H9 (cell line): ENCODE results near the gene CCDC81. TPM values are rescaled to one million over a fixed set of nuclear protein-coding genes. Genes with fewer than 3 reads are reported as not detected.
A peak's percentile ranks its signal among the peaks of the same experiment; 100 is the strongest.
"Not testable (repeated sequence)": the region's sequence is repeated elsewhere in the genome, so short reads cannot be mapped to it uniquely, and the experiment has no call there.

Experiments used
- DNase-seq: peaks from one replicate; pipeline ENCODE4 v3.0.0-alpha.2; 2017
- H2AFZ ChIP-seq: one replicate; pipeline ENCODE4 v1.6.1; 2013; ENCODE audit warnings: mild to moderate bottlenecking, low read length, control low read depth, moderate library complexity
- H2AK5ac ChIP-seq: 2 replicates; pipeline ENCODE4 v1.6.1; 2013; ENCODE audit warnings: low read length, control low read depth, mixed read lengths; ENCODE audit not compliant: insufficient read length
- H2BK120ac ChIP-seq: one replicate; pipeline ENCODE4 v1.6.1; 2013; ENCODE audit warnings: low read depth, mild to moderate bottlenecking, low read length, control low read depth, inconsistent platforms; ENCODE audit not compliant: poor library complexity, severe bottlenecking
- H2BK12ac ChIP-seq: 2 replicates; pipeline ENCODE4 v1.6.1; 2013; ENCODE audit warnings: low read length, control low read depth, mixed read lengths, low read depth; ENCODE audit not compliant: insufficient read length
- H2BK15ac ChIP-seq: 2 replicates; pipeline ENCODE4 v1.6.1; 2013; ENCODE audit warnings: low read depth, low read length, control low read depth
- H2BK20ac ChIP-seq: one replicate; pipeline ENCODE4 v1.6.1; 2013; ENCODE audit warnings: low read depth, mild to moderate bottlenecking, low read length, control low read depth, inconsistent platforms; ENCODE audit not compliant: poor library complexity, severe bottlenecking
- H2BK5ac ChIP-seq: 2 replicates; pipeline ENCODE4 v1.6.1; 2013; ENCODE audit warnings: low read length, control low read depth, mixed read lengths; ENCODE audit not compliant: insufficient read length
- H3K14ac ChIP-seq: 2 replicates; pipeline ENCODE4 v1.6.1; 2013; ENCODE audit warnings: low read length, control low read depth; ENCODE audit not compliant: insufficient read depth
- H3K18ac ChIP-seq: 2 replicates; pipeline ENCODE4 v1.6.1; 2013; ENCODE audit warnings: low read depth, mild to moderate bottlenecking, mixed read lengths, low read length, control low read depth; ENCODE audit not compliant: insufficient read length
- H3K23ac ChIP-seq: 2 replicates; pipeline ENCODE4 v1.6.1; 2013; ENCODE audit warnings: low read length, control low read depth, mixed read lengths, low read depth; ENCODE audit not compliant: insufficient read length
- H3K23me2 ChIP-seq: 2 replicates; pipeline ENCODE4 v1.6.1; 2013; ENCODE audit warnings: low read depth, mild to moderate bottlenecking, mixed read lengths, low read length, control low read depth; ENCODE audit not compliant: insufficient read length, poor library complexity, severe bottlenecking
- H3K27ac ChIP-seq: 2 replicates; pipeline ENCODE4 v1.5.1; 2013; ENCODE audit warnings: low read length, control low read depth, mixed read lengths, low read depth; ENCODE audit not compliant: insufficient read length
- H3K27me3 ChIP-seq: 2 replicates; pipeline ENCODE4 v1.6.1; 2013; ENCODE audit warnings: low read length, control low read depth, inconsistent platforms; ENCODE audit not compliant: insufficient read depth
- H3K4ac ChIP-seq: 2 replicates; pipeline ENCODE4 v1.6.1; 2013; ENCODE audit warnings: low read depth, mild to moderate bottlenecking, control low read depth, inconsistent platforms, low read length, moderate library complexity
- H3K4me1 ChIP-seq: 2 replicates; pipeline ENCODE4 v1.6.1; 2013; ENCODE audit warnings: low read length, control low read depth, inconsistent platforms; ENCODE audit not compliant: insufficient read depth
- H3K4me2 ChIP-seq: 2 replicates; pipeline ENCODE4 v1.6.1; 2013; ENCODE audit warnings: low read length, control low read depth, mixed read lengths; ENCODE audit not compliant: insufficient read length, insufficient read depth
- H3K56ac ChIP-seq: 2 replicates; pipeline ENCODE4 v1.6.1; 2013; ENCODE audit warnings: low read depth, mild to moderate bottlenecking, mixed read lengths, low read length, control low read depth; ENCODE audit not compliant: insufficient read length
- H3K79me1 ChIP-seq: 2 replicates; pipeline ENCODE4 v1.6.1; 2013; ENCODE audit warnings: low read depth, mild to moderate bottlenecking, moderate library complexity, low read length, control low read depth, inconsistent platforms; ENCODE audit not compliant: insufficient read depth, poor library complexity, severe bottlenecking
- H3K79me2 ChIP-seq: 2 replicates; pipeline ENCODE4 v1.6.1; 2013; ENCODE audit warnings: low read length, control low read depth, inconsistent platforms; ENCODE audit not compliant: insufficient read depth
- H3K9ac ChIP-seq: 2 replicates; pipeline ENCODE4 v1.6.1; 2013; ENCODE audit warnings: low read length, control low read depth, mixed read lengths; ENCODE audit not compliant: insufficient read length; ENCODE audit errors: extremely low read depth
- H3K9me3 ChIP-seq: one replicate; pipeline ENCODE4 v1.6.1; 2013; ENCODE audit warnings: low read depth, low read length, inconsistent platforms; ENCODE audit not compliant: control insufficient read depth
- H3T11ph ChIP-seq: one replicate; pipeline ENCODE4 v1.6.1; 2013; ENCODE audit warnings: mild to moderate bottlenecking, low read length, control low read depth, inconsistent platforms
- H4K20me1 ChIP-seq: one replicate; pipeline ENCODE4 v1.6.1; 2013; ENCODE audit not compliant: control insufficient read depth, insufficient read length, insufficient read depth
- H4K5ac ChIP-seq: 2 replicates; pipeline ENCODE4 v1.6.1; 2013; ENCODE audit warnings: low read depth, mild to moderate bottlenecking, mixed read lengths, low read length, control low read depth; ENCODE audit not compliant: insufficient read length
- H4K8ac ChIP-seq: replicated peaks from 2 replicates; pipeline ENCODE4 v1.6.1; 2013; ENCODE audit warnings: low read length, control low read depth, mixed read lengths, low read depth; ENCODE audit not compliant: insufficient read length
- H4K91ac ChIP-seq: 2 replicates; pipeline ENCODE4 v1.6.1; 2013; ENCODE audit warnings: low read depth, mild to moderate bottlenecking, moderate library complexity, mixed read lengths, low read length, control low read depth; ENCODE audit not compliant: insufficient read length
- H3K27ac Mint-ChIP-seq, 3 experiments: 2 replicates in 2 of 3; 3 replicates in 1 of 3; pipeline ENCODE4 v1.8.0; 2020 to 2021; ENCODE audit warnings: mixed read lengths in 3 of 3, mild to moderate bottlenecking in 1 of 3, moderate library complexity in 1 of 3
- H3K27me3 Mint-ChIP-seq: 2 replicates; pipeline ENCODE4 v1.8.0; 2021; ENCODE audit warnings: low read depth, mild to moderate bottlenecking, moderate library complexity, mixed read lengths
- H3K36me3 Mint-ChIP-seq, 3 experiments: 2 replicates in 2 of 3; 3 replicates in 1 of 3; pipeline ENCODE4 v1.8.0; 2020 to 2021; ENCODE audit warnings: low read depth in 3 of 3, mixed read lengths in 3 of 3; ENCODE audit not compliant: insufficient read depth in 1 of 3
- H3K4me1 Mint-ChIP-seq, 2 experiments: 2 replicates each; pipeline ENCODE4 v1.8.0; 2020; ENCODE audit warnings: mixed read lengths in 2 of 2
- H3K4me3 Mint-ChIP-seq, 2 experiments: 2 replicates in 1 of 2; 3 replicates in 1 of 2; pipeline ENCODE4 v1.8.0; 2020 to 2021; ENCODE audit warnings: mild to moderate bottlenecking in 2 of 2, mixed read lengths in 2 of 2, moderate library complexity in 1 of 2
- H3K9me3 Mint-ChIP-seq, 2 experiments: 2 replicates in 1 of 2; 3 replicates in 1 of 2; pipeline ENCODE4 v1.8.0; 2020; ENCODE audit warnings: mild to moderate bottlenecking in 2 of 2, mixed read lengths in 2 of 2, moderate library complexity in 1 of 2
- CTCF ChIP-seq: fragments of 200-600 bp; sonication (generic); conservative IDR thresholded peaks from 3 replicates; pipeline ENCODE4 v1.8.0; 2021; ENCODE audit warnings: antibody characterized with exemption, mild to moderate bottlenecking
- WGBS: extraction: QIAGEN DNeasy Blood & Tissue Kit; methylation state at CpG from one replicate; pipeline ENCODE4 v1.1.7; 2013; ENCODE audit warnings: missing lambda C conversion rate, low lambda C conversion rate, mixed read lengths; ENCODE audit not compliant: insufficient read length; ENCODE audit errors: extremely low coverage; 5-methylcytosine and 5-hydroxymethylcytosine counted together
- total RNA-seq: library from RNA; stranded (reverse); gene quantifications from 2 replicates; pipeline ENCODE4 v1.2.1, GENCODE V29; 2021

The CCDC81 gene
- total RNA-seq, 1 experiment from 2014 or later: 0.52 TPM

- H3T11ph ChIP-seq: no peak overlapping the region
- H4K20me1 ChIP-seq: no peaks in the 10 kb centered on the region
- no peak overlapping the region for H3K4me2 ChIP-seq
- H3K18ac ChIP-seq: no peak overlapping the region
- Mint-ChIP-seq H3K27me3 (no peaks in the 10 kb centered on the region; the same call in 1 of the 2 replicates), H3K4me3 (no peak overlapping the region), H3K36me3 (no peaks in the 10 kb centered on the region; a peak in 3 of 7 replicates), H3K4me1 (peaks cover 37 to 39% of the 10 kb centered on the region in 2 experiments), H3K27ac (no peak overlapping the region), H3K9me3 (no peaks in the 10 kb centered on the region)
- WGBS: no CpG with 5 or more reads among the region's 4 CpGs
- no peak overlapping the region for H3K4ac ChIP-seq
- no peak overlapping the region for H3K9ac ChIP-seq
- no peaks in the 10 kb centered on the region for H3K79me2 ChIP-seq
- no peak for DNase-seq
- H4K8ac ChIP-seq: no peak overlapping the region
- H2AK5ac ChIP-seq: no peak overlapping the region
- H2BK15ac ChIP-seq: no peak overlapping the region
- H3K23me2 ChIP-seq: no peaks in the 10 kb centered on the region
- no peak overlapping the region for H3K56ac ChIP-seq
- H2BK12ac ChIP-seq: no peak overlapping the region
- peaks cover 3% of the 10 kb centered on the region; the same call in 1 of the 2 replicates for H3K4me1 ChIP-seq
- no peaks in the 10 kb centered on the region for H3K9me3 ChIP-seq
- H2BK120ac ChIP-seq: no peak overlapping the region
- no peak overlapping the region for H3K23ac ChIP-seq
- H3K79me1 ChIP-seq: no peaks in the 10 kb centered on the region
- no peak for TF ChIP-seq CTCF
- no peak overlapping the region for H4K91ac ChIP-seq
- H3K27ac ChIP-seq: no peak overlapping the region
- no peak overlapping the region for H2BK20ac ChIP-seq
- no peak overlapping the region for H3K14ac ChIP-seq
- H2BK5ac ChIP-seq: no peak overlapping the region
- no peak overlapping the region for H2AFZ ChIP-seq
- no peak overlapping the region for H4K5ac ChIP-seq
- H3K27me3 ChIP-seq: no peaks in the 10 kb centered on the region
These were observed 19.4 kb upstream of the CCDC81 start for GRCh38 chr11:86355256-86355655.

- not testable (repeated sequence) for H2AK5ac ChIP-seq, H3T11ph ChIP-seq, H3K23me2 ChIP-seq, H4K5ac ChIP-seq, H3K56ac ChIP-seq, H3K79me1 ChIP-seq, H3K14ac ChIP-seq, H3K18ac ChIP-seq, H4K91ac ChIP-seq, H3K4me1 ChIP-seq, H3K9ac ChIP-seq, H3K27me3 Mint-ChIP-seq, H3K23ac ChIP-seq, H3K4ac ChIP-seq, H3K4me2 ChIP-seq, H4K8ac ChIP-seq, H3K36me3 Mint-ChIP-seq, H3K9me3 ChIP-seq, H3K27me3 ChIP-seq, H2BK12ac ChIP-seq, H4K20me1 ChIP-seq, H3K4me3 Mint-ChIP-seq, H2BK5ac ChIP-seq, H2BK120ac ChIP-seq, H2AFZ ChIP-seq, H3K79me2 ChIP-seq, H2BK15ac ChIP-seq, H3K9me3 Mint-ChIP-seq
- no CpG with 5 or more reads among the region's 4 CpGs for WGBS
- H3K27ac Mint-ChIP-seq: peak overlapping the region in 2 of 3 experiments; percentile 67 to 91; a peak in 3 of 7 replicates
- DNase-seq: peak; percentile 43
- Histone ChIP-seq H2BK20ac (peak overlapping the region; percentile 93), H3K27ac (peak overlapping the region; percentile 9)
- H3K4me1 Mint-ChIP-seq: peaks cover 42 to 46% of the 10 kb centered on the region in 2 experiments
These were observed 17.3 kb upstream of the CCDC81 start for GRCh38 chr11:86357412-86357811.
